Osteocyte (in vitro differentiated cells): ENCODE measurements around the gene PPFIA2. TPM values are rescaled to one million over a fixed set of nuclear protein-coding genes. Genes with fewer than 3 reads are reported as not detected.

Source experiments
- DNase-seq: peaks from one replicate; pipeline ENCODE4 v3.0.0; 2021; ENCODE audit warnings: mixed read lengths; ENCODE audit not compliant: unreplicated experiment; ENCODE audit errors: extremely low spot score
- H3K27ac Mint-ChIP-seq: one replicate; pipeline ENCODE4 v1.8.0; 2021; ENCODE audit warnings: mild to moderate bottlenecking, mixed read lengths; ENCODE audit not compliant: unreplicated experiment
- H3K27me3 Mint-ChIP-seq: one replicate; pipeline ENCODE4 v1.8.0; 2021; ENCODE audit warnings: mixed read lengths; ENCODE audit not compliant: unreplicated experiment
- H3K36me3 Mint-ChIP-seq: one replicate; pipeline ENCODE4 v1.8.0; 2021; ENCODE audit warnings: mixed read lengths; ENCODE audit not compliant: unreplicated experiment
- H3K4me1 Mint-ChIP-seq: one replicate; pipeline ENCODE4 v1.8.0; 2021; ENCODE audit warnings: mixed read lengths; ENCODE audit not compliant: unreplicated experiment
- H3K4me3 Mint-ChIP-seq: one replicate; pipeline ENCODE4 v1.8.0; 2021; ENCODE audit warnings: mild to moderate bottlenecking, moderate library complexity, mixed read lengths; ENCODE audit not compliant: unreplicated experiment
- H3K9me3 Mint-ChIP-seq: one replicate; pipeline ENCODE4 v1.8.0; 2021; ENCODE audit warnings: mixed read lengths; ENCODE audit not compliant: unreplicated experiment
- CTCF ChIP-seq: fragments of 200-600 bp; sonication (generic); IDR thresholded peaks from 2 replicates; pipeline ENCODE4 v1.5.0; 2021; ENCODE audit warnings: antibody characterized with exemption, mild to moderate bottlenecking, moderate library complexity
- total RNA-seq: library from RNA; stranded (reverse); gene quantifications from 2 replicates; pipeline ENCODE4 v1.2.1, GENCODE V29; 2021

PPFIA2 gene
- total RNA-seq, 1 donor from 2014 or later = 0.67 TPM

GRCh38 chr12:81588235-81589008, 170.7 kb downstream of the PPFIA2 start:
- H3K4me3 Mint-ChIP-seq = no peak overlapping the region
- H3K27me3 Mint-ChIP-seq = no peaks in the 10 kb centered on the region
- TF ChIP-seq CTCF = no peak

GRCh38 chr12:81585787-81586186, 173.4 kb downstream of the PPFIA2 start:
- Mint-ChIP-seq H3K4me1 (no peaks in the 10 kb centered on the region), H3K27ac (no peak overlapping the region), H3K4me3 (no peak overlapping the region), H3K27me3 (no peaks in the 10 kb centered on the region), H3K9me3 (peaks cover 4% of the 10 kb centered on the region), H3K36me3 (no peaks in the 10 kb centered on the region)
- TF ChIP-seq CTCF = no peak
- no peak for DNase-seq

More at GRCh38 chr12:81588235-81589008, 170.7 kb downstream of the PPFIA2 start:
- H3K9me3 Mint-ChIP-seq = peaks cover 7% of the 10 kb centered on the region
- no peaks in the 10 kb centered on the region for H3K36me3 Mint-ChIP-seq
- DNase-seq = no peak
- no peak overlapping the region for H3K27ac Mint-ChIP-seq
- no peaks in the 10 kb centered on the region for H3K4me1 Mint-ChIP-seq

- no peaks in the 10 kb centered on the region for H3K9me3 Mint-ChIP-seq
- H3K4me3 Mint-ChIP-seq = no peak overlapping the region
- H3K4me1 Mint-ChIP-seq = no peaks in the 10 kb centered on the region
- no peaks in the 10 kb centered on the region for H3K36me3 Mint-ChIP-seq
- H3K27me3 Mint-ChIP-seq = no peaks in the 10 kb centered on the region
- DNase-seq = no peak
- H3K27ac Mint-ChIP-seq = no peak overlapping the region
- no peak for TF ChIP-seq CTCF
These were observed 185.9 kb downstream of the PPFIA2 start for GRCh38 chr12:81573228-81573627.

GRCh38 chr12:81572411-81572810, 186.7 kb downstream of the PPFIA2 start:
- Mint-ChIP-seq H3K36me3 (no peaks in the 10 kb centered on the region), H3K4me1 (no peaks in the 10 kb centered on the region), H3K27ac (no peak overlapping the region), H3K27me3 (no peaks in the 10 kb centered on the region), H3K9me3 (no peaks in the 10 kb centered on the region), H3K4me3 (no peak overlapping the region)
- DNase-seq = no peak
- TF ChIP-seq CTCF = no peak

- Mint-ChIP-seq H3K4me3 (no peak overlapping the region), H3K9me3 (no peaks in the 10 kb centered on the region), H3K27me3 (no peaks in the 10 kb centered on the region), H3K27ac (no peak overlapping the region), H3K36me3 (no peaks in the 10 kb centered on the region), H3K4me1 (no peaks in the 10 kb centered on the region)
- no peak for DNase-seq
- TF ChIP-seq CTCF = no peak
These were observed 188.9 kb downstream of the PPFIA2 start for GRCh38 chr12:81570234-81570633.
